Measurements from ENCODE around the gene RFT1.
A peak's percentile ranks its signal among the peaks of the same experiment; 100 is the strongest.

The RFT1 gene

GRCh38 chr3:53126601-53127000, 3.6 kb downstream of the RFT1 start:
- no peak for DNase-seq

DNA sequence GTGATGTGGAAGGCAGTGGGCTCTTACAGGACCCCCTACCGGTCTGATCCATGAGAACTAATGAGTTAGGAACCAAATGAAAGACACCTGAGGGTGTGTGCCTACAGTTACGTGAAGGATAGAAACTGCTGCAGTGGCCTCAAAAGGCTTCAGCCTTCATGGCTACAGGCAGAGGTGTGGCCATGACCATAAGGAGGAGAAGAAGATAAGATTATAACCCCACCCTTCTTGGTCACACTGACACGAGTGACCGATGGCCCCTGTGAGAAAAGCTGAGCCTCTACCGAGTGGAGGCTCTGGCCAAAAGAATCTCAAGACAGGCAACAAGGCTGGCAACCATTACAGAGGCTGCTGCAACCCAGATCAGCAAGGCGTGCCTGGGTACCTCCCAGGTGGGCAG, 6.3 kb downstream of the RFT1 start:
- DNase-seq: no peak

DNA sequence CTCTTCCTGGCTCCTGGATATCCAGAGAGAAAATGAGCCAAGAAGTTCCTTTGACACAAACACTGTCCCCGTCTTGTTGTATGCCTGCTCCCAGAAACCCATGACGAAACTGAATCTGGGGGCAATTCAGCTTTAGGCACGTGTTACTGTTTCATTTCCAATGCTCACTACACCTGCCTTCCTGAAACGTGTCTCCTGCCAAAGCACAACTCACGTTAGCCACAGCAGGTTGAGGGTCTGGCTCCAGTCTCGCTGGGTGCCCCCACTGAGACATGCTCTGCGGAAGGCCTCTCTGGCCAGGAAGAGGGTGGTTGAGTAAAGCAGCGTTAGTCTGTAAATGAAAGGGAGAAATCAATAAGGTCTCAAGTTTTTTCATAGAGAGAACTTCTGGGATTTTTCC, 6.7 kb downstream of the RFT1 start:
- DNase-seq: no peak

DNA sequence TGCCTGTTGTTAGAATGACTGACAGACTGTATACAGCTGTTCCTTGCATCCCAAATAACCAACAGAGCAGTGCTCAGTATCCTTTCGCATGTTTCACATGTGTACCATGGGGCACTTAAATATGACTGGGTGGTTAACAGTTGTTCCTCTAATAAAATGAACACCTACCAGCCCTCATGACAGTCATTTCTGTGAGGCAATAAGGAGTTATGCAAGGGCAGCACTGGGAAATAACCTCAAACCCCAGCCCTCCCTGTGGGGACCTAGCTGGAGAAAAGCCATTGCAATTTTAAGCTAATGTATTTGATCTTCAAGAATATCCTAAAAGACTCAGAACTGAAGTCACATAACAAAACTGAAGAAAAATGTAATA, 7.3 kb downstream of the RFT1 start:
- DNase-seq: no peak

DNA sequence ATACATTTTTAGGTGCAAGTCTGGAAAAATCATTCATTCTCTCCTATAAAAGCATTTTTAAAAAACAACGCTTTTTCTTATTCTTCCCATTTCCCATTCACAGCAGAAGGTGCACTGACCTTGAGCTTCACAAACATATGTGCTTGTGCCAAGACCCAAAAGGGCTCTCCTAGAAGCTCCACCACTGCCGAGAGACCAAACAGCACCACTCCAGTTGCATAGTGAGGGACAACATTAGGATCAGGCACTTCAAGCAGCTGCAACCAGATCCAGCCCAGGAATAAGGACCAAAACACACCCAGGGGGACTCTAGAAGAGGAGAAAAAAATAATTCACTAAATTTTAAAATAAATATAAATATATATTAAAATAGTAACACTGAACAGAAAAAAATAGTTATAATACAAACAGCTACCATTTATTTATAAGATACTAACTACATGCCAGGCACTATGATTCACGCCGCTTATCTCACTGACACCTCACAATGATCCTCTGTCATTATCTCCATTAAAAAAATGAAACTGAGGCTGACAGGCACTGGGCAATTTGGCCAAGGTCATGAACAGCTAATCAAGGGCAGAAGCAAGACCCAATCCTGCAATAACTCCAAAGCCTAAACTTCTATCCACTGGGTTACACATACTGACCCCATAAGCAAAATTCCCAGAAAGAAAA, 7.8 kb downstream of the RFT1 start:
- no peak for DNase-seq

- DNase-seq: no peak
Measured at GRCh38 chr3:53120336-53120735, 9.9 kb downstream of the RFT1 start.

DNA sequence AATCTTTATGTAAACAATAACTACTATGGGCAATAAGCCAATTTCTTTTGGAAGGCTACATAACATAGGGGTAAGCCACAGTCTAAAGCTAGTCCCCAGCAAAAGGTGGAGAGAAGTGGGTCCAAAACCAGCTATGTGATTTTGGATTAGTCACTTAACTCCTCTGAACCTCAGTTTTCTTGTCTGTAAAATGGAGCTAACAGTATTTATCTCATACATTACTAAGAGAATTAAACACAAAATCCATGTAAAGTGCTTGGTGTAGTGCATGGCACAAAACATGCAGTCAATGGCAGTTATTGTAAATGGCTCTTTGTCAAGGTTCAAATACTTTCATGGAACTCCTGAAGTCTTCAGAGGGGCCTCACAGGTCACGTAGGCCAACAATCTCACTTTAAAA, 13.3 kb downstream of the RFT1 start:
- no peak for DNase-seq

DNA sequence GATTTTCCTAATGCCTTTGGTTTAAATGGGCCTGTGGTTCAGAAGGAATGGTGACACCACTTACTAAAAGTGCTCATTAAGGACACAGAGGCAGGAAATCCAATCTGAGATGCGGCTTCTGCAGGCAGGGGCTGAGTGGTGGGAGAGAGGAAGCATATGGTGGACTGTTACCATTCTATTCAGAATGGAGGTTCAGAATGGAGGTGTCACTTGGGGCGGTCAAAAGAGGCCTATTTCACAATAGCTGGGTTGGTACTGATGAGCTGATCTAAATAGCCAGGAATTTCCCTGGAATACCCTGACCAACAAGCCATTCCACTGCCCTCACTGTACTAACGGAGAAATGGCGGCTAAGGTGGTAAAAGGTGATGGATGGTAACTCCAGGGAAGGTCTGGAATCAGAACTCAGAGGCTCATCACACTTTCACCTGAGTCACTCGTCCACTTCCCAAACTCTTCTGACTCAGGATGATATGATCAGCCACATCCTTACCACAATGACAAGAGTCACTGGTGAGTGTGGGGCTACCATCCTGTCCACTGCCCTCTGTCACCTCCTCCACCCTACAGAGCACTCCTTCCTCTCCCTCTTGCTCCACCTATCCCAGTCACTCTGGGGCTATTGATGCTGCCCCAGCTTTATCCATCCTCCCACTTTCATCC, 15.7 kb downstream of the RFT1 start:
- DNase-seq: no peak

DNA sequence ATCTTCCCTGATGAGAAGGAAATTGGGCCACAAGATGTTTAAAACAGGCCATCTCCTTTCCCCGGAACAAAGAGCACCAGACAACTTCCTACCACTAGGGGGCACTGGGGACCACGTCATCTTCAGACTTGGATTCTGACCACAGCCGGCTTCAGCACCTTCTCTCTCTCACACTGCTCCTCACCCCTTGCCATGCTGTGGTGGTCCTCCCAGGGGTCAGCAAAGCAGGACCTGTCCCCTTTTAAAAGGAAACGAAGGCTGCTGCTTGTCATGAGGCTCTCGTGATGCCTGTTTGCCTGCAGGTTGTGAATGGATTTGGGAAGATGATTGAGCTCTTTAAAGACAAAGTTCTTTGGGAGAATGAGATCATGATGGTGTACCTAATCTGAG, 16.2 kb downstream of the RFT1 start:
- peak in 52 of 56 donors; percentile 9 to 90 (median 61) for DNase-seq

- DNase-seq: peak in 11 of 56 donors; percentile 1 to 38 (median 9)
Measured at GRCh38 chr3:53113293-53114010, 16.8 kb downstream of the RFT1 start.

DNA sequence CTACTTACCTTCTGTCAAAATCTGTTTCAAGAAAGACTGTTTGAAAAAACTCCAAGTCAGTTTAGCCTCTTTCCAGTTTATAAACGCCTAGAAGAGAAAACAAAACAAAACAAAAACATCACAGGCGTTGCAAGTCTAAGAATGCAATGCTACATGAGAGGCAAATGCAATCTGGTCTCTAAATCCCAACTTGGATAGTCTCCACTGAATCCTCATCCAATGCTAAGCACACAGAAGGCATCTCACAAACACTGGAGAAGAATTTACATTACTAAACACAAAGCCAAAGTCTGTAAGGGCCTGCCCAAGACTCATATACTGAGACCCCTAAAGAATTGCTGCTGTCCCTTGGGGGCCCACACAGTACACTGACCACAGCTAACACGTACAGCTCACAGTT, 18.4 kb downstream of the RFT1 start:
- DNase-seq: no peak

DNA sequence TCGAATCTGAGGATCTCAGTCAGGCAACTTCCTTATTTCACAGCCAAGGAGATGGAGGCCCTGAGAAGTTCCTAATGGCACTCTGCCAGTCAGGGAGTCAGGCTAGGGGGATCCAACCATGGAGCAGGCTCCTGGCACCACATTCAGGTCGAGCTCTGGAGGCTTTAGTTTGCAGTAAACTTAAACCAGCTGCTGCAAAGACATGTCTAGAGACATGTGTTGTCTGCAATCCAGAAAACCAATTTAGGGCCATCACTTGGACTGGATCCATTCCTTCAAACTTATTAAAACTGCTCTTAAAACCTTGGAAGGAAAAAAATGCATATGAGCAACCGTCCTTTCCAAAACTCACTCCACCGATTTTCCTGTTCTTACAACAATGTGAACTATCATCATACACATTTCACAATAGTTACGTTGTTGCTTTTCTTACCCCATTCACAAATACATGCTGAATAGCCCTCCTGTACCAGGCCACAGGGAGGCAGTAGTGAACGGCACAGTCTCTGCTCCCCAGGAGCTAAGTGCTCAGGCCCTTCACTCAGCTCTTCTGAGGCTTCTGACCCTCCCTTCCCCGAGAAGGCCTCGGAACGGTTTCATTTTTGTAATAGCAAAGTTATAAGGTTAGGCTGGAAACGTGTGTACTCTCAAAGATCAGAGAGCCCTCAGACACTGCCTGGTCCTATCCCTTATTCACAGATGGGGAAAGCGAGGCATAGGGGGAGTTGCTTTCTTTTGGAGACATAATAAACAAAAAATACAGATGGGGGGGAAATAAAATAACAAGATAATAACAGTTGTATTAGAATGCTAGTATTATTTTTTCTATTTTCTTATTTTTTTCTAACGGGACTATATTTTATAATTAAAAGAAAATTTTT, 20.1 kb downstream of the RFT1 start:
- DNase-seq: peak in 3 of 56 donors; percentile 6 to 17 (median 7)

DNA sequence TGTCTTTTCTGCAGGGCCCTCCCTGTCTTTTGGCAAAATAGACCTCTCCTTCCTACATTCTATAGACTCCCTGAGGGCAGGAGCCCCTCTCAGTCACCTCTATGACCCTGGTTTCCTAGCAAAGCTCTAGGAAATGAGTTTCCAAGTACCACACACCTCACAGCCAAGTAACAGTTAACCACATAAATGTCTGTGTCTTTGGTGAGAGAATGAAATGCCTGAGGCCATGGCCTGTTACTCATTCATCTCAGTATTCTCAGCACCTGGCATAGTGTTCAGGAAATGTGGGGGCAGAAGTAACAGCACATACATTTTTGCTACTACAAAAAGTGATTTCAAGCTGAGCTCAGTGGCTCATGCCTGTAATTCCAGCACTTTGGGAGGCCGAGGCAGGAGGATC, 21.0 kb downstream of the RFT1 start:
- DNase-seq: no peak

DNA sequence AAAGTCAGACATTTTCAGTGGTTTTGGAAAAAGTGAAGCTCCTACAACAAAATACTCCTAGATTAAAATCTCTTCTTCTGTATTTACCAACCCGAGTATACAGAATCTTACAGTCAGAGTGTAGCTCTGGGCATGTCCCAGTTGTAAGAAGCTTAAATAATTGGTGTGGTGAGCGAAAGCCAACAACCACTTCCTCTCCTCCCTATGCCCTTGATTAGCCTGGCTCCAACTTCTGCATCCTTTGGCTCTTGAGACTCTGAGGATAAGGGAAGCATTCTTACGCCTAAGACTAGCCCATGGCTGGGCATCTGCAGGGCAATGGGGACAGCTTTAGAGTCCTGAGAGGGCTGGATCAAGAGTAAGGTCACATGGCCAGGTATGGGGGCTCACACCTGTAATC, 25.5 kb downstream of the RFT1 start:
- DNase-seq: no peak

- DNase-seq: no peak
Measured at GRCh38 chr3:53103397-53104296, 26.6 kb downstream of the RFT1 start.

GRCh38 chr3:53102601-53103147, 27.6 kb downstream of the RFT1 start:
- DNase-seq: no peak

GRCh38 chr3:53101956-53102355, 28.3 kb downstream of the RFT1 start:
- no peak for DNase-seq

DNA sequence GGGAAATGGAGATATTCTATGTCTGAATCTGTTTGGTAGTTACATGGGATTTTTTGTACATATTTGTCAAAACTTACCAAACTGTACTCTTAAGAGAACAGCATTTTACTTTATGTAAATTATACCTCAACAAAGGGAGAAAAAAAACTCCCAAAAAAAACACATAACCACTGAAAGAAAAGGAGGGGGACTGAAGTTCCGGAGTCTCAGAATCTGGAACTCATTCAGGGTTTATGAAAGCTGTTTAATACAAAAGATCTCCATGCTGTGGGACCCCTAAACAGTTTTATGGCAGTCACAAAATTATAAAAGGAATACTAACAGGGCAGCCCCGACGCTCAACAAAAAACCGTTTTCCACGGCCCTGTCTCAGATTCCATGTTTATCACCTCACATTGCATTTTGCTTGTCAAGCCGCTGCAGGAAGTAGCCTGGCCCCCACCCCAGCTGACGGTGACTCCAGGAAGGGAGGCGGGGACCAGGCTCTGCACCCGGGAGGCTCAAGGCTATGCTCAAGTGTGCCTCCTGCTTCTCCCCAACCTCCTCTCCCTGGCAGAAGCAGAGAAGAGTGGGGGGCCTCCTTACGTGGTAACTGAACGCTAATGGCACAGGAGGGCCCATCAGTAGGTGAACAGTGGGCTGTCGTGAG, 29.3 kb downstream of the RFT1 start:
- no peak for DNase-seq

GRCh38 chr3:53097887-53098286, 32.3 kb downstream of the RFT1 start:
- DNase-seq: no peak

- no peak for DNase-seq
Measured at GRCh38 chr3:53092942-53093341, 37.3 kb downstream of the RFT1 start.
